ENCODE measurements around the gene YTHDF1.

- TF ChIP-seq CTCF (IDR thresholded peaks at IDR 0.05) (no peak), POLR2A (IDR thresholded peaks at IDR 0.05) (no peak)
Observed at GRCh38 chr20:63186084-63186483, 29.8 kb downstream of the YTHDF1 start.
